T-helper 1 cell (primary cell): ENCODE data around the gene ZNF487.
"Not testable (repeated sequence)": the region's sequence is repeated elsewhere in the genome, so short reads cannot be mapped to it uniquely, and the experiment has no call there.

Experiments
- DNase-seq, 5 donors: peaks; one replicate each; pipeline ENCODE4 v3.0.0-alpha.2; 2012 to 2020

The ZNF487 gene

GRCh38 chr10:43404704-43405084 is 32.2 kb upstream of the ZNF487 start:
- peak in 1 of 5 donors; percentile 41 for DNase-seq

- DNase-seq, result peak; percentile 19 to 58 (median 40)
Measured at GRCh38 chr10:43407148-43407575, 29.7 kb upstream of the ZNF487 start.

- DNase-seq, result peak; percentile 76 to 89 (median 80)
Measured at GRCh38 chr10:43407576-43408330, 29.2 kb upstream of the ZNF487 start.

GRCh38 chr10:43408331-43408709 is 28.6 kb upstream of the ZNF487 start:
- no peak for DNase-seq

- DNase-seq, result peak; percentile 87 to 97 (median 91)
Measured at GRCh38 chr10:43408710-43409384, 28.1 kb upstream of the ZNF487 start, which contains the start of gene HNRNPF. Gene HNRNPF, minus strand, starts transcription at chr10:43409186. Its CDS starts 21,302 bp downstream, at chr10:43387884.

- DNase-seq, result peak; percentile 48 to 82 (median 67)
Measured at GRCh38 chr10:43409385-43410109, 27.4 kb upstream of the ZNF487 start.

- no peak for DNase-seq
Measured at GRCh38 chr10:43410345-43410744, 26.6 kb upstream of the ZNF487 start.

GRCh38 chr10:43411536-43411935 is 25.4 kb upstream of the ZNF487 start:
- no peak for DNase-seq

- DNase-seq, result no peak
Measured at GRCh38 chr10:43415544-43415943, 21.4 kb upstream of the ZNF487 start.

GRCh38 chr10:43417950-43418768 is 18.8 kb upstream of the ZNF487 start:
- DNase-seq, result peak in 3 of 5 donors; percentile 13 to 70 (median 26)

GRCh38 chr10:43419997-43420368 is 16.9 kb upstream of the ZNF487 start:
- DNase-seq, result no peak

GRCh38 chr10:43420369-43421200 is 16.3 kb upstream of the ZNF487 start:
- peak; percentile 64 to 87 (median 69) for DNase-seq

- DNase-seq, result no peak
Measured at GRCh38 chr10:43421201-43421507, 15.8 kb upstream of the ZNF487 start.

GRCh38 chr10:43421519-43421918 is 15.4 kb upstream of the ZNF487 start:
- no peak for DNase-seq

GRCh38 chr10:43421944-43422343 is 15.0 kb upstream of the ZNF487 start:
- DNase-seq, result not testable (repeated sequence)

GRCh38 chr10:43424416-43424815 is 12.5 kb upstream of the ZNF487 start:
- no peak for DNase-seq

GRCh38 chr10:43426476-43426875 is 10.4 kb upstream of the ZNF487 start:
- not testable (repeated sequence) for DNase-seq

GRCh38 chr10:43427166-43427825 is 9.6 kb upstream of the ZNF487 start:
- peak in 1 of 5 donors; percentile 35 for DNase-seq

GRCh38 chr10:43430926-43431663 is 5.8 kb upstream of the ZNF487 start:
- no peak for DNase-seq

- no peak for DNase-seq
Measured at GRCh38 chr10:43437141-43437870, 395 bp downstream of the ZNF487 start.
